ENCODE data around the gene PQBP1. TPM values are rescaled to one million over a fixed set of nuclear protein-coding genes. Genes with fewer than 3 reads are reported as not detected.

Gene PQBP1
- total and polyA plus RNA-seq, 4 donors: 33.2 to 146 (median 74.0) TPM

GRCh38 chrX:48904626-48905025 lies 6.9 kb downstream of the PQBP1 start:
- Histone ChIP-seq H3K36me3 (ENCODE audit: control insufficient read depth in 4 of 4, insufficient read depth in 4 of 4, low read length in 4 of 4) (peaks cover 0 to 17% (median 6%) of the 10 kb centered on the region in 4 donors), H3K27me3 (ENCODE audit: control insufficient read depth in 3 of 3, insufficient read depth in 3 of 3, low read length in 2 of 3) (no peaks in the 10 kb centered on the region), H3K9me3 (ENCODE audit: control insufficient read depth in 4 of 4, insufficient read depth in 3 of 4, low read length in 3 of 4) (peaks cover 0 to under 1% (median 0%) of the 10 kb centered on the region in 4 donors), H3K27ac (ENCODE audit: low read depth in 1 of 2, low read length in 1 of 2) (no peak overlapping the region), H3K4me1 (ENCODE audit: control insufficient read depth in 5 of 5, insufficient read depth in 5 of 5, low read length in 5 of 5) (no peaks in the 10 kb centered on the region), H3K9ac (ENCODE audit: insufficient read depth in 1 of 2, low read length in 2 of 2) (no peak overlapping the region), H3K4me3 (no peak overlapping the region)
- DNase-seq (no peak), ATAC-seq (ENCODE audit: insufficient read depth, low FRiP score) (no peak)
- WGBS, 2 donors: 84 to 88% methylated on average over 12 to 14 of the region's 14 CpGs
- TF ChIP-seq CTCF (IDR thresholded peaks at IDR 0.05; ENCODE audit: control extremely low read depth, extremely low read depth): no peak

- no peaks in the 10 kb centered on the region for H3K4me1 ChIP-seq (ENCODE audit: control insufficient read depth in 5 of 5, insufficient read depth in 5 of 5, low read length in 5 of 5)
- H3K9ac ChIP-seq (ENCODE audit: insufficient read depth in 1 of 2, low read length in 2 of 2): no peak overlapping the region
- peaks cover 0 to 2% (median 0%) of the 10 kb centered on the region in 4 donors for H3K9me3 ChIP-seq (ENCODE audit: control insufficient read depth in 4 of 4, insufficient read depth in 3 of 4, low read length in 3 of 4)
- no peak overlapping the region for H3K27ac ChIP-seq (ENCODE audit: low read depth in 1 of 2, low read length in 1 of 2)
- no peak overlapping the region for H3K4me3 ChIP-seq
- ATAC-seq (ENCODE audit: insufficient read depth, low FRiP score) (no peak), DNase-seq (no peak)
- WGBS, 2 donors: 90 to 96% methylated on average over 19 to 20 of the region's 20 CpGs
- TF ChIP-seq CTCF (IDR thresholded peaks at IDR 0.05; ENCODE audit: control extremely low read depth, extremely low read depth): no peak
- peaks cover 0 to 17% (median 6%) of the 10 kb centered on the region in 4 donors for H3K36me3 ChIP-seq (ENCODE audit: control insufficient read depth in 4 of 4, insufficient read depth in 4 of 4, low read length in 4 of 4)
- H3K27me3 ChIP-seq (ENCODE audit: control insufficient read depth in 3 of 3, insufficient read depth in 3 of 3, low read length in 2 of 3): no peaks in the 10 kb centered on the region
Observed at GRCh38 chrX:48905090-48905790, 7.5 kb downstream of the PQBP1 start.

GRCh38 chrX:48908600-48908999 lies 10.9 kb downstream of the PQBP1 start:
- ATAC-seq (ENCODE audit: insufficient read depth, low FRiP score) (no peak), DNase-seq (no peak)
- no peak for TF ChIP-seq CTCF (IDR thresholded peaks at IDR 0.05; ENCODE audit: control extremely low read depth, extremely low read depth)
- H3K9me3 ChIP-seq (ENCODE audit: control insufficient read depth in 4 of 4, insufficient read depth in 3 of 4, low read length in 3 of 4): peaks cover 0 to 4% (median 0%) of the 10 kb centered on the region in 4 donors
- H3K4me3 ChIP-seq: no peak overlapping the region
- no peaks in the 10 kb centered on the region for H3K27me3 ChIP-seq (ENCODE audit: control insufficient read depth in 3 of 3, insufficient read depth in 3 of 3, low read length in 2 of 3)
- H3K4me1 ChIP-seq (ENCODE audit: control insufficient read depth in 5 of 5, insufficient read depth in 5 of 5, low read length in 5 of 5): peaks cover 0 to 8% (median 5%) of the 10 kb centered on the region in 5 donors
- H3K9ac ChIP-seq (ENCODE audit: insufficient read depth in 1 of 2, low read length in 2 of 2): no peak overlapping the region
- WGBS, 2 donors: 73 to 83% methylated on average over 1 of the region's 1 CpG
- peaks cover 0 to 7% (median 3%) of the 10 kb centered on the region in 4 donors for H3K36me3 ChIP-seq (ENCODE audit: control insufficient read depth in 4 of 4, insufficient read depth in 4 of 4, low read length in 4 of 4)
- H3K27ac ChIP-seq (ENCODE audit: low read depth in 1 of 2, low read length in 1 of 2): no peak overlapping the region
